ENCODE measurements around the gene GSE1. TPM values are rescaled to one million over a fixed set of nuclear protein-coding genes. Genes with fewer than 3 reads are reported as not detected.

Gene GSE1
- total and polyA plus RNA-seq, 9 of the 15 experiments (the other 6 are each of a cell fraction or from before 2014, with no cell fraction given), result 12.2 to 244 (median 57.9) TPM

GRCh38 chr16:85563515-85564276, 49.4 kb upstream of the GSE1 start (continued):
- TF ChIP-seq AFF1 (IDR thresholded peaks at IDR 0.05; ENCODE audit: low read depth in 1 of 2, partially characterized antibody in 2 of 2) (no peak), ZC3H11A (IDR thresholded peaks at IDR 0.05; ENCODE audit: low read depth, low read length) (no peak), ZNF583 (CRISPR knock-in tag; IDR thresholded peaks at IDR 0.05) (0 out of 2 replicates have a peak, but pooled peaks have one; percentile 29), PHB (CRISPR knock-in tag; IDR thresholded peaks at IDR 0.05) (no peak), SREBF2 (CRISPR knock-in tag; IDR thresholded peaks at IDR 0.05) (no peak), ELK1 (CRISPR knock-in tag; IDR thresholded peaks at IDR 0.05) (no peak), ZNF436 (CRISPR knock-in tag; IDR thresholded peaks at IDR 0.05) (peak; percentile 85), TOE1 (IDR thresholded peaks at IDR 0.05; ENCODE audit: borderline replicate concordance) (no peak), TOE1 (CRISPR knock-in tag; IDR thresholded peaks at IDR 0.05; ENCODE audit: borderline replicate concordance, low read depth) (no peak), ZNF609 (CRISPR knock-in tag; IDR thresholded peaks at IDR 0.05; ENCODE audit: borderline replicate concordance) (peak; percentile 60; the same call in 1 of the 2 replicates), NR1H2 (CRISPR knock-in tag; IDR thresholded peaks at IDR 0.05) (no peak), FOXM1 (IDR thresholded peaks at IDR 0.05; ENCODE audit: low read depth) (no peak), FOXM1 (CRISPR knock-in tag; IDR thresholded peaks at IDR 0.05; ENCODE audit: low read depth) (no peak), BCL6 (CRISPR knock-in tag; IDR thresholded peaks at IDR 0.05) (no peak)
